ENCODE measurements around the gene TBC1D24. TPM values are rescaled to one million over a fixed set of nuclear protein-coding genes. Genes with fewer than 3 reads are reported as not detected.
"Not testable (repeated sequence)": the region's sequence is repeated elsewhere in the genome, so short reads cannot be mapped to it uniquely, and the experiment has no call there.

TBC1D24 gene
- total RNA-seq, 2 experiments from 2014 or later: 16.5 to 17.9 TPM

- Mint-ChIP-seq H3K4me1 (peaks cover 12% of the 10 kb centered on the region), H3K27me3 (peaks cover 32% of the 10 kb centered on the region), H3K4me3 (peak overlapping the region; percentile 42), H3K9me3 (no peaks in the 10 kb centered on the region), H3K36me3 (no peaks in the 10 kb centered on the region), H3K27ac (no peak overlapping the region)
- DNase-seq: no peak
- ATAC-seq (ENCODE audit: low read depth): peak; percentile 1
- POLR2A ChIA-PET: interaction anchor here (1.4 to 1.9 kb wide), 2 partner anchors 14 to 43 kb away, joined by 3 to 14 read pairs; partner anchors contain the start of gene TEDC2
These were observed 1.4 kb upstream of the TBC1D24 start for GRCh38 chr16:2473446-2473926.

GRCh38 chr16:2473999-2474876 is 689 bp upstream of the TBC1D24 start:
- Mint-ChIP-seq H3K4me1 (peaks cover 11% of the 10 kb centered on the region), H3K4me3 (peak overlapping the region; percentile 71), H3K27ac (peak overlapping the region; percentile 45), H3K27me3 (peaks cover 25% of the 10 kb centered on the region), H3K36me3 (no peaks in the 10 kb centered on the region), H3K9me3 (no peaks in the 10 kb centered on the region)
- DNase-seq: peak; percentile 76
- peak; percentile 59 for ATAC-seq (ENCODE audit: low read depth)
- POLR2A ChIA-PET: interaction anchor here (0.7 to 1.9 kb wide), 9 partner anchors 11 to 692 kb away, joined by 3 to 14 read pairs (median 3); partner anchors contain the start of genes ABCA3, NUBP2, SPSB3 and TEDC2

GRCh38 chr16:2475413-2476344 is 752 bp downstream of the TBC1D24 start:
- ATAC-seq (ENCODE audit: low read depth): peak; percentile 46
- peak; percentile 65 for DNase-seq
- peak overlapping the region; percentile 68 for H3K4me3 Mint-ChIP-seq

GRCh38 chr16:2476345-2476720 is 1.4 kb downstream of the TBC1D24 start:
- DNase-seq (no peak), ATAC-seq (ENCODE audit: low read depth) (no peak)
- Mint-ChIP-seq H3K9me3 (no peaks in the 10 kb centered on the region), H3K27ac (no peak overlapping the region), H3K27me3 (peaks cover 9% of the 10 kb centered on the region), H3K4me3 (peak overlapping the region; percentile 51), H3K36me3 (no peaks in the 10 kb centered on the region), H3K4me1 (peaks cover 10% of the 10 kb centered on the region)
- POLR2A ChIA-PET: interaction anchor here (0.6 kb wide), 1 partner anchor 211 kb away, joined by 3 read pairs; no protein-coding TSS in a partner anchor

More at GRCh38 chr16:2475413-2476344, 752 bp downstream of the TBC1D24 start:
- no peaks in the 10 kb centered on the region for H3K9me3 Mint-ChIP-seq
- H3K36me3 Mint-ChIP-seq: no peaks in the 10 kb centered on the region
- H3K27me3 Mint-ChIP-seq: peaks cover 11% of the 10 kb centered on the region
- POLR2A ChIA-PET: interaction anchor here (0.6 to 1.9 kb wide), 9 partner anchors 9 to 693 kb away, joined by 3 to 14 read pairs (median 3); partner anchors contain the start of genes ABCA3, NUBP2, SPSB3 and TEDC2
- H3K27ac Mint-ChIP-seq: no peak overlapping the region
- H3K4me1 Mint-ChIP-seq: peaks cover 10% of the 10 kb centered on the region

GRCh38 chr16:2476741-2477140 is 1.8 kb downstream of the TBC1D24 start:
- Mint-ChIP-seq H3K27ac (no peak overlapping the region), H3K4me1 (peaks cover 10% of the 10 kb centered on the region)
- POLR2A ChIA-PET: interaction anchor here (1.3 kb wide), 1 partner anchor 38 kb away, joined by 3 read pairs; no protein-coding TSS in a partner anchor

GRCh38 chr16:2477327-2477726 is 2.4 kb downstream of the TBC1D24 start:
- Mint-ChIP-seq H3K4me1 (peaks cover 10% of the 10 kb centered on the region), H3K36me3 (no peaks in the 10 kb centered on the region), H3K9me3 (no peaks in the 10 kb centered on the region), H3K27me3 (peaks cover 9% of the 10 kb centered on the region), H3K27ac (no peak overlapping the region), H3K4me3 (no peak overlapping the region)
- POLR2A ChIA-PET: interaction anchor here (1.0 to 1.3 kb wide), 2 partner anchors 11 to 37 kb away, joined by 3 read pairs; no protein-coding TSS in a partner anchor
- DNase-seq (no peak), ATAC-seq (ENCODE audit: low read depth) (no peak)

More at GRCh38 chr16:2476741-2477140, 1.8 kb downstream of the TBC1D24 start:
- Mint-ChIP-seq H3K36me3 (no peaks in the 10 kb centered on the region), H3K9me3 (no peaks in the 10 kb centered on the region), H3K4me3 (peak overlapping the region; percentile 35), H3K27me3 (peaks cover 9% of the 10 kb centered on the region)
- ATAC-seq (ENCODE audit: low read depth): no peak
- no peak for DNase-seq

- Mint-ChIP-seq H3K27ac (no peak overlapping the region), H3K4me1 (peaks cover 8% of the 10 kb centered on the region), H3K36me3 (no peaks in the 10 kb centered on the region), H3K27me3 (peaks cover 2% of the 10 kb centered on the region), H3K4me3 (no peak overlapping the region), H3K9me3 (no peaks in the 10 kb centered on the region)
- no peak for ATAC-seq (ENCODE audit: low read depth)
- no peak for DNase-seq
- POLR2A ChIA-PET: interaction anchor here (1.0 kb wide), 1 partner anchor 10 kb away, joined by 3 read pairs; no protein-coding TSS in a partner anchor
These were observed 3.4 kb downstream of the TBC1D24 start for GRCh38 chr16:2478279-2478678.

- H3K9me3 Mint-ChIP-seq; DNase-seq; H3K4me3 Mint-ChIP-seq; H3K36me3 Mint-ChIP-seq; POLR2A ChIA-PET; H3K27me3 Mint-ChIP-seq; ATAC-seq (ENCODE audit: low read depth); H3K27ac Mint-ChIP-seq; H3K4me1 Mint-ChIP-seq: not testable (repeated sequence)
These were observed 5.1 kb downstream of the TBC1D24 start for GRCh38 chr16:2479996-2480395.

- POLR2A ChIA-PET: no interaction called here
- Mint-ChIP-seq H3K4me1 (peaks cover 7% of the 10 kb centered on the region), H3K27me3 (no peaks in the 10 kb centered on the region), H3K27ac (no peak overlapping the region), H3K4me3 (no peak overlapping the region), H3K36me3 (no peaks in the 10 kb centered on the region), H3K9me3 (no peaks in the 10 kb centered on the region)
- no peak for DNase-seq
- no peak for ATAC-seq (ENCODE audit: low read depth)
These were observed 6.0 kb downstream of the TBC1D24 start for GRCh38 chr16:2480948-2481347.

GRCh38 chr16:2481676-2482075 is 6.7 kb downstream of the TBC1D24 start:
- Mint-ChIP-seq H3K27me3 (no peaks in the 10 kb centered on the region), H3K27ac (no peak overlapping the region), H3K4me1 (peaks cover 9% of the 10 kb centered on the region), H3K4me3 (no peak overlapping the region), H3K9me3 (no peaks in the 10 kb centered on the region), H3K36me3 (no peaks in the 10 kb centered on the region)
- ATAC-seq (ENCODE audit: low read depth) (no peak), DNase-seq (no peak)
- POLR2A ChIA-PET: no interaction called here

- ATAC-seq (ENCODE audit: low read depth): no peak
- peaks cover under 1% of the 10 kb centered on the region for H3K36me3 Mint-ChIP-seq
- POLR2A ChIA-PET: no interaction called here
These were observed 7.3 kb downstream of the TBC1D24 start for GRCh38 chr16:2482249-2482648.

GRCh38 chr16:2482708-2483534 is 8.0 kb downstream of the TBC1D24 start:
- H3K36me3 Mint-ChIP-seq: peaks cover 3% of the 10 kb centered on the region
- no peak for DNase-seq
- POLR2A ChIA-PET: interaction anchor here (3.6 kb wide), 1 partner anchor 8 kb away, joined by 11 read pairs; the partner anchor contains the start of gene TBC1D24
- H3K4me3 Mint-ChIP-seq: no peak overlapping the region
- no peaks in the 10 kb centered on the region for H3K9me3 Mint-ChIP-seq
- H3K27ac Mint-ChIP-seq: no peak overlapping the region
- no peaks in the 10 kb centered on the region for H3K27me3 Mint-ChIP-seq
- peaks cover 16% of the 10 kb centered on the region for H3K4me1 Mint-ChIP-seq
- ATAC-seq (ENCODE audit: low read depth): no peak

More at GRCh38 chr16:2482249-2482648, 7.3 kb downstream of the TBC1D24 start:
- Mint-ChIP-seq H3K9me3 (no peaks in the 10 kb centered on the region), H3K27me3 (no peaks in the 10 kb centered on the region), H3K4me3 (no peak overlapping the region), H3K27ac (no peak overlapping the region), H3K4me1 (peaks cover 12% of the 10 kb centered on the region)
- DNase-seq: no peak

Data from activated naive CD8-positive, alpha-beta T cell treated with anti-CD3 and anti-CD28 coated beads, Interleukin-2, amount 10 ng/mL, durations not matched to agents 7 days and 5 days (primary cell).